ENCODE results near the gene ASAP2.

DNA sequence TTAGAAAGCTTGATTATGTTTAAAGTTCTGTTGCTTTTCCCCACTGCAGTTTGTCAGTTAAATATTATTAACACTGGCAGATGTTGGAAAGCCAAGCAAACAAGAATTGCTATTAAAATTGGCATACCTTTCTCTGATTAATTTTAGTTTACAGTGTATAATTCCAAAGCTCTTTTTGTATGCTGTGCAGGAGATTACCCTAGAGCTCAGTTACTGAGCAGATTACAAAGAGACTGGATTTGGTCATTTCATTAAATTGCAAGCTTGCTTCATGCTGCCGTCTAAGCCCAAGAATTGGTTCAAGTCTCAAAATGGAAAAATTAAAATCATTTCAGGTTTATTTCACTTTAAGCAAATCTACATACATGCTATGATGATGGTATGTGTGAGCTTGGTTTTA lies 2.3 kb downstream of the ASAP2 start:
- TF ChIP-seq, protein P1, sequence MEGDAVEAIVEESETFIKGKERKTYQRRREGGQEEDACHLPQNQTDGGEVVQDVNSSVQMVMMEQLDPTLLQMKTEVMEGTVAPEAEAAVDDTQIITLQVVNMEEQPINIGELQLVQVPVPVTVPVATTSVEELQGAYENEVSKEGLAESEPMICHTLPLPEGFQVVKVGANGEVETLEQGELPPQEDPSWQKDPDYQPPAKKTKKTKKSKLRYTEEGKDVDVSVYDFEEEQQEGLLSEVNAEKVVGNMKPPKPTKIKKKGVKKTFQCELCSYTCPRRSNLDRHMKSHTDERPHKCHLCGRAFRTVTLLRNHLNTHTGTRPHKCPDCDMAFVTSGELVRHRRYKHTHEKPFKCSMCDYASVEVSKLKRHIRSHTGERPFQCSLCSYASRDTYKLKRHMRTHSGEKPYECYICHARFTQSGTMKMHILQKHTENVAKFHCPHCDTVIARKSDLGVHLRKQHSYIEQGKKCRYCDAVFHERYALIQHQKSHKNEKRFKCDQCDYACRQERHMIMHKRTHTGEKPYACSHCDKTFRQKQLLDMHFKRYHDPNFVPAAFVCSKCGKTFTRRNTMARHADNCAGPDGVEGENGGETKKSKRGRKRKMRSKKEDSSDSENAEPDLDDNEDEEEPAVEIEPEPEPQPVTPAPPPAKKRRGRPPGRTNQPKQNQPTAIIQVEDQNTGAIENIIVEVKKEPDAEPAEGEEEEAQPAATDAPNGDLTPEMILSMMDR (IDR thresholded peaks at IDR 0.05; ENCODE audit: low read length), result no peak
- TF ChIP-seq EZH2phosphoT487 (IDR thresholded peaks at IDR 0.05; ENCODE audit: low read length) (no peak), EZH2 (optimal IDR thresholded peaks at IDR 0.05; ENCODE audit: low read depth, low read length) (no peak)
